H9 (cell line): ENCODE measurements around the gene TMEM107. TPM values are rescaled to one million over a fixed set of nuclear protein-coding genes. Genes with fewer than 3 reads are reported as not detected.

ENCODE experiments used
- DNase-seq: peaks from one replicate; pipeline ENCODE4 v3.0.0-alpha.2; 2017
- H2AFZ ChIP-seq: one replicate; pipeline ENCODE4 v1.6.1; 2013; ENCODE audit warnings: mild to moderate bottlenecking, low read length, control low read depth, moderate library complexity
- H2AK5ac ChIP-seq: 2 replicates; pipeline ENCODE4 v1.6.1; 2013; ENCODE audit warnings: low read length, control low read depth, mixed read lengths; ENCODE audit not compliant: insufficient read length
- H2BK120ac ChIP-seq: one replicate; pipeline ENCODE4 v1.6.1; 2013; ENCODE audit warnings: low read depth, mild to moderate bottlenecking, low read length, control low read depth, inconsistent platforms; ENCODE audit not compliant: poor library complexity, severe bottlenecking
- H2BK12ac ChIP-seq: 2 replicates; pipeline ENCODE4 v1.6.1; 2013; ENCODE audit warnings: low read length, control low read depth, mixed read lengths, low read depth; ENCODE audit not compliant: insufficient read length
- H2BK15ac ChIP-seq: 2 replicates; pipeline ENCODE4 v1.6.1; 2013; ENCODE audit warnings: low read depth, low read length, control low read depth
- H2BK20ac ChIP-seq: one replicate; pipeline ENCODE4 v1.6.1; 2013; ENCODE audit warnings: low read depth, mild to moderate bottlenecking, low read length, control low read depth, inconsistent platforms; ENCODE audit not compliant: poor library complexity, severe bottlenecking
- H2BK5ac ChIP-seq: 2 replicates; pipeline ENCODE4 v1.6.1; 2013; ENCODE audit warnings: low read length, control low read depth, mixed read lengths; ENCODE audit not compliant: insufficient read length
- H3K14ac ChIP-seq: 2 replicates; pipeline ENCODE4 v1.6.1; 2013; ENCODE audit warnings: low read length, control low read depth; ENCODE audit not compliant: insufficient read depth
- H3K18ac ChIP-seq: 2 replicates; pipeline ENCODE4 v1.6.1; 2013; ENCODE audit warnings: low read depth, mild to moderate bottlenecking, mixed read lengths, low read length, control low read depth; ENCODE audit not compliant: insufficient read length
- H3K23ac ChIP-seq: 2 replicates; pipeline ENCODE4 v1.6.1; 2013; ENCODE audit warnings: low read length, control low read depth, mixed read lengths, low read depth; ENCODE audit not compliant: insufficient read length
- H3K23me2 ChIP-seq: 2 replicates; pipeline ENCODE4 v1.6.1; 2013; ENCODE audit warnings: low read depth, mild to moderate bottlenecking, mixed read lengths, low read length, control low read depth; ENCODE audit not compliant: insufficient read length, poor library complexity, severe bottlenecking
- H3K27ac ChIP-seq: 2 replicates; pipeline ENCODE4 v1.5.1; 2013; ENCODE audit warnings: low read length, control low read depth, mixed read lengths, low read depth; ENCODE audit not compliant: insufficient read length
- H3K27me3 ChIP-seq: 2 replicates; pipeline ENCODE4 v1.6.1; 2013; ENCODE audit warnings: low read length, control low read depth, inconsistent platforms; ENCODE audit not compliant: insufficient read depth
- H3K4ac ChIP-seq: 2 replicates; pipeline ENCODE4 v1.6.1; 2013; ENCODE audit warnings: low read depth, mild to moderate bottlenecking, control low read depth, inconsistent platforms, low read length, moderate library complexity
- H3K4me1 ChIP-seq: 2 replicates; pipeline ENCODE4 v1.6.1; 2013; ENCODE audit warnings: low read length, control low read depth, inconsistent platforms; ENCODE audit not compliant: insufficient read depth
- H3K4me2 ChIP-seq: 2 replicates; pipeline ENCODE4 v1.6.1; 2013; ENCODE audit warnings: low read length, control low read depth, mixed read lengths; ENCODE audit not compliant: insufficient read length, insufficient read depth
- H3K56ac ChIP-seq: 2 replicates; pipeline ENCODE4 v1.6.1; 2013; ENCODE audit warnings: low read depth, mild to moderate bottlenecking, mixed read lengths, low read length, control low read depth; ENCODE audit not compliant: insufficient read length
- H3K79me1 ChIP-seq: 2 replicates; pipeline ENCODE4 v1.6.1; 2013; ENCODE audit warnings: low read depth, mild to moderate bottlenecking, moderate library complexity, low read length, control low read depth, inconsistent platforms; ENCODE audit not compliant: insufficient read depth, poor library complexity, severe bottlenecking
- H3K79me2 ChIP-seq: 2 replicates; pipeline ENCODE4 v1.6.1; 2013; ENCODE audit warnings: low read length, control low read depth, inconsistent platforms; ENCODE audit not compliant: insufficient read depth
- H3K9ac ChIP-seq: 2 replicates; pipeline ENCODE4 v1.6.1; 2013; ENCODE audit warnings: low read length, control low read depth, mixed read lengths; ENCODE audit not compliant: insufficient read length; ENCODE audit errors: extremely low read depth
- H3K9me3 ChIP-seq: one replicate; pipeline ENCODE4 v1.6.1; 2013; ENCODE audit warnings: low read depth, low read length, inconsistent platforms; ENCODE audit not compliant: control insufficient read depth
- H3T11ph ChIP-seq: one replicate; pipeline ENCODE4 v1.6.1; 2013; ENCODE audit warnings: mild to moderate bottlenecking, low read length, control low read depth, inconsistent platforms
- H4K20me1 ChIP-seq: one replicate; pipeline ENCODE4 v1.6.1; 2013; ENCODE audit not compliant: control insufficient read depth, insufficient read length, insufficient read depth
- H4K5ac ChIP-seq: 2 replicates; pipeline ENCODE4 v1.6.1; 2013; ENCODE audit warnings: low read depth, mild to moderate bottlenecking, mixed read lengths, low read length, control low read depth; ENCODE audit not compliant: insufficient read length
- H4K8ac ChIP-seq: replicated peaks from 2 replicates; pipeline ENCODE4 v1.6.1; 2013; ENCODE audit warnings: low read length, control low read depth, mixed read lengths, low read depth; ENCODE audit not compliant: insufficient read length
- H4K91ac ChIP-seq: 2 replicates; pipeline ENCODE4 v1.6.1; 2013; ENCODE audit warnings: low read depth, mild to moderate bottlenecking, moderate library complexity, mixed read lengths, low read length, control low read depth; ENCODE audit not compliant: insufficient read length
- H3K27ac Mint-ChIP-seq, 3 experiments: 2 replicates in 2 of 3; 3 replicates in 1 of 3; pipeline ENCODE4 v1.8.0; 2020 to 2021; ENCODE audit warnings: mixed read lengths in 3 of 3, mild to moderate bottlenecking in 1 of 3, moderate library complexity in 1 of 3
- H3K27me3 Mint-ChIP-seq: 2 replicates; pipeline ENCODE4 v1.8.0; 2021; ENCODE audit warnings: low read depth, mild to moderate bottlenecking, moderate library complexity, mixed read lengths
- H3K36me3 Mint-ChIP-seq, 3 experiments: 2 replicates in 2 of 3; 3 replicates in 1 of 3; pipeline ENCODE4 v1.8.0; 2020 to 2021; ENCODE audit warnings: low read depth in 3 of 3, mixed read lengths in 3 of 3; ENCODE audit not compliant: insufficient read depth in 1 of 3
- H3K4me1 Mint-ChIP-seq, 2 experiments: 2 replicates each; pipeline ENCODE4 v1.8.0; 2020; ENCODE audit warnings: mixed read lengths in 2 of 2
- H3K4me3 Mint-ChIP-seq, 2 experiments: 2 replicates in 1 of 2; 3 replicates in 1 of 2; pipeline ENCODE4 v1.8.0; 2020 to 2021; ENCODE audit warnings: mild to moderate bottlenecking in 2 of 2, mixed read lengths in 2 of 2, moderate library complexity in 1 of 2
- H3K9me3 Mint-ChIP-seq, 2 experiments: 2 replicates in 1 of 2; 3 replicates in 1 of 2; pipeline ENCODE4 v1.8.0; 2020; ENCODE audit warnings: mild to moderate bottlenecking in 2 of 2, mixed read lengths in 2 of 2, moderate library complexity in 1 of 2
- CTCF ChIP-seq: fragments of 200-600 bp; sonication (generic); conservative IDR thresholded peaks from 3 replicates; pipeline ENCODE4 v1.8.0; 2021; ENCODE audit warnings: antibody characterized with exemption, mild to moderate bottlenecking
- WGBS: extraction: QIAGEN DNeasy Blood & Tissue Kit; methylation state at CpG from one replicate; pipeline ENCODE4 v1.1.7; 2013; ENCODE audit warnings: missing lambda C conversion rate, low lambda C conversion rate, mixed read lengths; ENCODE audit not compliant: insufficient read length; ENCODE audit errors: extremely low coverage; 5-methylcytosine and 5-hydroxymethylcytosine counted together
- total RNA-seq: library from RNA; stranded (reverse); gene quantifications from 2 replicates; pipeline ENCODE4 v1.2.1, GENCODE V29; 2021

TMEM107 gene
- total RNA-seq, 1 experiment from 2014 or later = 12.7 TPM

- TF ChIP-seq CTCF = no peak
- Mint-ChIP-seq H3K4me1 (peaks cover 29 to 34% of the 10 kb centered on the region in 2 experiments), H3K27ac (peak overlapping the region in 1 of 3 experiments; percentile 59; a peak in 2 of 7 replicates), H3K4me3 (peak overlapping the region in 1 of 2 experiments; percentile 69; a peak in 4 of 5 replicates), H3K9me3 (no peaks in the 10 kb centered on the region), H3K27me3 (peaks cover 1% of the 10 kb centered on the region; the same call in 1 of the 2 replicates), H3K36me3 (peaks cover 10 to 26% (median 22%) of the 10 kb centered on the region in 3 experiments)
- no peak overlapping the region for H2BK12ac ChIP-seq
- no peaks in the 10 kb centered on the region for H3K79me2 ChIP-seq
- no peak overlapping the region for H3K56ac ChIP-seq
- H3K9ac ChIP-seq = no peak overlapping the region
- no peak overlapping the region for H2BK15ac ChIP-seq
- no CpG with 5 or more reads among the region's 4 CpGs for WGBS
- peaks cover 22% of the 10 kb centered on the region for H3K23me2 ChIP-seq
- DNase-seq = no peak
- no peak overlapping the region for H2BK120ac ChIP-seq
- H3K4me1 ChIP-seq = peaks cover 3% of the 10 kb centered on the region; the same call in 1 of the 2 replicates
- H4K8ac ChIP-seq = no peak overlapping the region
- no peak overlapping the region for H3K4ac ChIP-seq
- H3K79me1 ChIP-seq = no peaks in the 10 kb centered on the region
- H3K27ac ChIP-seq = no peak overlapping the region
- no peak overlapping the region for H2BK20ac ChIP-seq
- no peak overlapping the region for H2BK5ac ChIP-seq
- no peak overlapping the region for H4K5ac ChIP-seq
- no peaks in the 10 kb centered on the region for H4K20me1 ChIP-seq
- H3K27me3 ChIP-seq = no peaks in the 10 kb centered on the region
- no peak overlapping the region for H4K91ac ChIP-seq
- H3K4me2 ChIP-seq = no peak overlapping the region
- no peaks in the 10 kb centered on the region for H3K9me3 ChIP-seq
- H3K14ac ChIP-seq = no peak overlapping the region
- H2AFZ ChIP-seq = no peak overlapping the region
- H3K23ac ChIP-seq = no peak overlapping the region
- H3T11ph ChIP-seq = no peak overlapping the region
- no peak overlapping the region for H3K18ac ChIP-seq
- H2AK5ac ChIP-seq = no peak overlapping the region
Observed at GRCh38 chr17:8159459-8160223, 16.5 kb downstream of the TMEM107 start.
